Measurements from ENCODE around the gene WDR7. TPM values are rescaled to one million over a fixed set of nuclear protein-coding genes. Genes with fewer than 3 reads are reported as not detected.
A peak's percentile ranks its signal among the peaks of the same experiment; 100 is the strongest.

Gene WDR7
- total RNA-seq, 4 donors from 2014 or later: 23.1 to 48.6 (median 30.3) TPM

GRCh38 chr18:56632070-56633022 is 18.8 kb upstream of the WDR7 start:
- DNase-seq (ENCODE audit: extremely low spot score): no peak
- H3K4me3 ChIP-seq: no peak overlapping the region
- H3K36me3 ChIP-seq: peaks cover 0 to 13% (median 5%) of the 10 kb centered on the region in 4 donors
- H3K9me3 ChIP-seq: no peaks in the 10 kb centered on the region
- no peaks in the 10 kb centered on the region for H3K27me3 ChIP-seq
- no peak for TF ChIP-seq POLR2A (IDR thresholded peaks at IDR 0.05; ENCODE audit: low read depth)
- no peak overlapping the region for H3K27ac ChIP-seq (replicated peaks in 1 of 4)
- intact Hi-C loops (cut with DNase I): loop anchor here (10.0 kb wide), 1 partner anchor 1048 kb away; the partner anchor contains the start of gene TCF4
- 90% methylated on average over 7 of the region's 7 CpGs for WGBS
- peaks cover 29 to 79% (median 76%) of the 10 kb centered on the region in 4 donors for H3K4me1 ChIP-seq

- no peaks in the 10 kb centered on the region for H3K9me3 ChIP-seq
- H3K4me3 ChIP-seq: no peak overlapping the region
- intact Hi-C loops (cut with DNase I): loop anchor here (10.0 kb wide), 1 partner anchor 1050 kb away; the partner anchor contains the start of gene TCF4
- peaks cover 0 to 13% (median 5%) of the 10 kb centered on the region in 4 donors for H3K36me3 ChIP-seq
- no peak overlapping the region for H3K27ac ChIP-seq (replicated peaks in 1 of 4)
- no peak for TF ChIP-seq POLR2A (IDR thresholded peaks at IDR 0.05; ENCODE audit: low read depth)
- TF ChIP-seq EP300 (IDR thresholded peaks at IDR 0.05): no peak
- no peak for TF ChIP-seq POLR2AphosphoS5 (IDR thresholded peaks at IDR 0.05)
- TF ChIP-seq CTCF (IDR thresholded peaks at IDR 0.05): no peak
- 95% methylated on average over 5 of the region's 5 CpGs for WGBS
- H3K27me3 ChIP-seq: no peaks in the 10 kb centered on the region
- H3K4me1 ChIP-seq: peaks cover 29 to 74% (median 68%) of the 10 kb centered on the region in 4 donors
- DNase-seq (ENCODE audit: extremely low spot score): no peak
These were observed 16.2 kb upstream of the WDR7 start for GRCh38 chr18:56635007-56635406.

GRCh38 chr18:56637176-56637575 is 14.0 kb upstream of the WDR7 start:
- WGBS: 9% methylated on average over 8 of the region's 8 CpGs
- peaks cover 29 to 54% (median 47%) of the 10 kb centered on the region in 4 donors for H3K4me1 ChIP-seq
- H3K27me3 ChIP-seq: no peaks in the 10 kb centered on the region
- intact Hi-C loops (cut with DNase I): loop anchor here (10.0 kb wide), 1 partner anchor 1052 kb away; the partner anchor contains the start of gene TCF4
- TF ChIP-seq POLR2AphosphoS5 (IDR thresholded peaks at IDR 0.05): no peak
- TF ChIP-seq CTCF (IDR thresholded peaks at IDR 0.05): no peak
- no peak for TF ChIP-seq POLR2A (IDR thresholded peaks at IDR 0.05; ENCODE audit: low read depth)
- no peak for TF ChIP-seq EP300 (IDR thresholded peaks at IDR 0.05)
- H3K4me3 ChIP-seq: peak overlapping the region; percentile 78 to 98 (median 88)
- no peak for DNase-seq (ENCODE audit: extremely low spot score)
- H3K27ac ChIP-seq (replicated peaks in 1 of 4): peak overlapping the region; percentile 94 to 99 (median 98)
- H3K36me3 ChIP-seq: peaks cover 0 to 13% (median 5%) of the 10 kb centered on the region in 4 donors
- no peaks in the 10 kb centered on the region for H3K9me3 ChIP-seq

- no peaks in the 10 kb centered on the region for H3K9me3 ChIP-seq
- no peak for TF ChIP-seq POLR2A (IDR thresholded peaks at IDR 0.05; ENCODE audit: low read depth)
- no peak for TF ChIP-seq POLR2AphosphoS5 (IDR thresholded peaks at IDR 0.05)
- no peak for TF ChIP-seq EP300 (IDR thresholded peaks at IDR 0.05)
- TF ChIP-seq CTCF (IDR thresholded peaks at IDR 0.05): no peak
These were observed 13.4 kb upstream of the WDR7 start for GRCh38 chr18:56637711-56638231.

More at GRCh38 chr18:56637711-56638231, 13.4 kb upstream of the WDR7 start:
- Histone ChIP-seq H3K4me3 (peak overlapping the region; percentile 78 to 98 (median 88)), H3K4me1 (peaks cover 29 to 48% (median 41%) of the 10 kb centered on the region in 4 donors), H3K27me3 (no peaks in the 10 kb centered on the region), H3K36me3 (peaks cover 0 to 7% (median 3%) of the 10 kb centered on the region in 4 donors), H3K27ac (replicated peaks in 1 of 4) (peak overlapping the region; percentile 94 to 99 (median 98))
- under 1% methylated on average over 18 of the region's 18 CpGs for WGBS
- no peak for DNase-seq (ENCODE audit: extremely low spot score)
- intact Hi-C loops (cut with DNase I): loop anchor here (10.0 kb wide), 1 partner anchor 1053 kb away; the partner anchor contains the start of gene TCF4
